NCI-H2196 (cell line): ENCODE data around the gene TMEM43.

ENCODE experiments used
- DNase-seq: peaks from one replicate; lab custom pipeline; 2025; ENCODE audit not compliant: unreplicated experiment; lab: John Stamatoyannopoulos, UW

Gene TMEM43

GRCh38 chr3:14150491-14151230 lies 25.8 kb downstream of the TMEM43 start:
- DNase-seq: no peak

- no peak for DNase-seq
These were observed 26.7 kb downstream of the TMEM43 start for GRCh38 chr3:14151471-14152083.

- peak; percentile 6 for DNase-seq
These were observed 27.5 kb downstream of the TMEM43 start for GRCh38 chr3:14152233-14152962.

- DNase-seq: no peak
These were observed 28.1 kb downstream of the TMEM43 start for GRCh38 chr3:14152963-14153355.

GRCh38 chr3:14153663-14154062 lies 28.8 kb downstream of the TMEM43 start:
- no peak for DNase-seq

GRCh38 chr3:14154276-14154675 lies 29.4 kb downstream of the TMEM43 start:
- no peak for DNase-seq

GRCh38 chr3:14154895-14155440 lies 30.1 kb downstream of the TMEM43 start:
- DNase-seq: no peak

GRCh38 chr3:14156201-14156600 lies 31.3 kb downstream of the TMEM43 start:
- DNase-seq: no peak

- no peak for DNase-seq
These were observed 32.1 kb downstream of the TMEM43 start for GRCh38 chr3:14156843-14157561.

- DNase-seq: no peak
These were observed 33.1 kb downstream of the TMEM43 start for GRCh38 chr3:14157951-14158350.

- DNase-seq: no peak
These were observed 33.5 kb downstream of the TMEM43 start for GRCh38 chr3:14158370-14158769.

- DNase-seq: no peak
These were observed 34.6 kb downstream of the TMEM43 start for GRCh38 chr3:14159426-14159825.

- no peak for DNase-seq
These were observed 36.4 kb downstream of the TMEM43 start for GRCh38 chr3:14161282-14161681.

GRCh38 chr3:14162178-14162577 lies 37.3 kb downstream of the TMEM43 start:
- no peak for DNase-seq

- no peak for DNase-seq
These were observed 42.2 kb downstream of the TMEM43 start for GRCh38 chr3:14166877-14167603.

- DNase-seq: no peak
These were observed 44.6 kb downstream of the TMEM43 start for GRCh38 chr3:14169435-14169834.

- no peak for DNase-seq
These were observed 45.0 kb downstream of the TMEM43 start for GRCh38 chr3:14169871-14170270.

GRCh38 chr3:14170531-14171159 lies 45.8 kb downstream of the TMEM43 start:
- no peak for DNase-seq

GRCh38 chr3:14172496-14172895 lies 47.6 kb downstream of the TMEM43 start:
- DNase-seq: no peak

GRCh38 chr3:14174483-14174882 lies 49.6 kb downstream of the TMEM43 start:
- DNase-seq: no peak
